NCI-H1092 treated with DMSO at 0.1 percent for 48 hours (cell line): ENCODE data around the gene GTPBP1.

Source experiments
- DNase-seq: peaks from one replicate; lab custom pipeline; 2025; lab: John Stamatoyannopoulos, UW

GTPBP1 gene

DNA sequence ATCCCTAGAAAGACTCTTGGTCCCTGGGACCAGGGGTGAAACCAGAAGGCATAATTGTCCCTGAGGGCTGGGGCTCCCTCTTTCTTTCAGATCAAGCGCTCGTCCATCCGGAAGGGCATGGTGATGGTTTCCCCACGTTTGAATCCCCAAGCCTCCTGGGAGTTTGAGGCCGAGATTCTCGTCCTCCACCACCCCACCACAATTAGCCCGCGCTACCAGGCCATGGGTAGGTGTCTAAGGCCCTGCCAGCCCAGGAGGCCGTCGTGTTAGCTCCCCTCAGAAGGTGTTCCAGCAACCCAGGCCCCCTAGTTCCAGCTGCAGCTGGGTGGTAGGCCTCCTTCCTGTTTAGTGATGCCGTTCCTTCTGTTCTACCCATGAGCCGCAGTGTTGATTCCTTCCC is 21.4 kb downstream of the GTPBP1 start:
- DNase-seq: no peak

DNA sequence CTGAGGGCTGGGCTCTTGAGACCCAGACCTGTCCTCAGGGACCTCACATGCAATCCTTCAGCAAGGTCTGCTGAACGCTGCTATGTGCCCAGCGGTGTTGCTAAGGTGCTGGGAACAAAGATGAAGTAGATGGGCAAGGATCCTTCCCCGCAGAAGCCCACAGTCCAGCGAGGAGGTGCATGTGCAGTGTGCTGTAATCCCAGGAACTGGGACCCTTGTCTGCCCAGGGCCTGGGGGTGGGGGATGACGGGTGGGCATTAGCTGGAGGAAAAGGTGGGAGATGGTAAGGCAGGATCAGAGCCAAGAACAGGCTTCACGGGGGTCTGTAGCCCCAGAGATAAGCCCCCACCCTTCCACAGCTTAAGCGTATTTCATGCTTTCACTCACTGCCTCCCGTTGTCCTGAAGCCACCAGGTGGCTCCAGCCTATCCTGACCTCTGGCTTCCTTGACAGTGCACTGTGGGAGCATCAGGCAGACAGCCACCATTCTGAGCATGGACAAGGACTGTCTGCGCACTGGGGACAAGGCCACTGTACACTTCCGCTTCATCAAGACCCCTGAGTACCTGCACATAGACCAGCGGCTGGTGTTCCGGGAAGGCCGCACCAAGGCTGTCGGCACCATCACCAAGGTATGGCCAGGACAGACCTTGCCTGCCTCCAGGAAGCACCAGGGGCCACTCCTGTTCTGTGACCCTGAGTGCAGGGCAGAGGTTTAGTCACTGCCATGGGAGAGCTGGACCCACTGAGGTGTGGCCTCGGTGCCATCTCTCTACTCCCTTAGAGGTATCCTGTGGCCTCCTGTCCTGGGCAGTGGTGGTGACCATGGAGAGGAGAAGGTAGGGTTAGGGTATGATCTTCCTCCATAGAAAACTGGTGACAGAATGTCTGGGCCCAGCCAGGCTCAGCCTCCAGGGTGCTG is 22.0 kb downstream of the GTPBP1 start:
- DNase-seq: no peak

DNA sequence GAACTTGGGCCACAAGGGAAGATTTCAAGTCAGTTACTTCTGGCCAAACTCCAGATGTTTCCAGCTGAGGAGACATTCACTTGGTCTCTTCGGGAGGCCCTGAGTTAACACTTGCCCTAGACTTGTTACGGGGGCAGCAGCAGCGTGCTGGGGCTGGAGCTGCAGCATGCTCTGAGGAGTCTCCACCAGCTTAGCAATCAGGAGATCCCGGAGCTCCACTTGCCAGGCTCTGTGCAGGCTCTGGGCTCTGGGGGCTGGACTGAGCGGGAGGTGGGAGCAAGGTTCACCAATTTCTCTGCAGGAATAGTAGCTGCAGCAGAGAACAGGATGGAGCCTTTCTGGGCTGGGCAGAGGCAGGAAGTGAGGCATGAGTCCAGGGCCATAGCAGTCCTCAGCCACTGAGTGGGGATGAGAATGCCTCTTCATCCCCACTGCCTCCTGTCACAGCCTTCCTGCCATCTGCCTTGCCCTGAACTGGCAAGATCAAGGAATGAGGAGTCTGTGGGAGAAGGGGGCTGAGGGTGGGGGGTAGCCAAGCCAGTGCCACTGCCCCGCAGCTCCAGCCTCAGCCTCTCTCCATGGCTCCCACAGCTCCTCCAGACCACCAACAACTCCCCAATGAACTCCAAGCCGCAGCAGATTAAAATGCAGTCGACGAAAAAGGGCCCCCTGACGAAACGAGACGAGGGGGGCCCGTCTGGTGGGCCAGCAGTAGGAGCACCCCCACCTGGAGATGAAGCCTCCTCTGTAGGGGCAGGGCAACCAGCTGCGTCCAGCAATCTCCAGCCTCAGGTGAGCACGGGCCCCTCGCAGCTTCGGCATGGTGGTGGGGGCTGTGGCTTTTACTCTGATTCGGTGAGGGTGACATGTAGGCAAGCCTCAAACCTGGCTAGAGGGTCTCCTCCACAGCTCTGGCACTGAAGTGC is 23.4 kb downstream of the GTPBP1 start:
- DNase-seq: no peak

DNA sequence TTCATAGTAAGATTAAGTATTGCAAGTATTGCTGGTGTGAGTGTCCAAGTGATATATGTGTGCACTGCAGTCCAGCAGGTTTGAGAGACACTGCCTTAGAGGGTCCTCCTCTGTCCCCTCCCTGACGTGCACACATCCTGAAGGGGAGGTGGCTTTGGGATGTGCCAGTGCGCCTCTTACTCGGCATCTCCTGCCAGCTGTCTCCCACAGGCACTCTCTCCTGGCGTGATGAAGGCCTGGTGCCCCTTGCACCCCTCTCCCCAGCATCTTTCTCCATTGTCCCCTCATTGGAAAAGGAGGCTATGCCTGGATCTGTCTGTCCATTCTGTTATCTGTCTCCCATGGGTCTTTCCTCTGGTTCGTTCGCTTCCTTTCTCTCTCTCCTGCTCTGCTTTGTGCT is 24.2 kb downstream of the GTPBP1 start:
- no peak for DNase-seq

DNA sequence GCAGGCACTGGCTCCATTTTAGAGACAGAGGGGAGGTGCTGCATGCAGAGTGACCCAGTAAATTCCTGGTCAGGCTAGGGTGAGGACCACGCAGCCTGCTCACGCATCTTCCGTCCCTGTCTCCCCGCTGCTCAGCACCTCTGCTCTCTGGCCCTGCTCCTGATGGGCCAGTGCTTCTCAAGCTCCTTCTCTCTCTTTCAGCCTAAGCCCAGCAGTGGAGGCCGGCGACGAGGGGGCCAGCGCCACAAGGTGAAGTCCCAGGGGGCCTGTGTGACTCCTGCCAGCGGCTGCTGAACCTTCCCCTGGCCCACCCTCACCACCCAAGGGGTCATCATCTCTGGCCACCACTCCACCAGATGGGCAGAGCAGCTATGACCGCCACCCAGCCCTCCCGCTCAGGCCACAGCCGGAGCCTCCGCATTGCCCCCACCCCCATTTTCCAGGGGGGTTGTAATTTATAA is 24.7 kb downstream of the GTPBP1 start:
- DNase-seq: no peak

DNA sequence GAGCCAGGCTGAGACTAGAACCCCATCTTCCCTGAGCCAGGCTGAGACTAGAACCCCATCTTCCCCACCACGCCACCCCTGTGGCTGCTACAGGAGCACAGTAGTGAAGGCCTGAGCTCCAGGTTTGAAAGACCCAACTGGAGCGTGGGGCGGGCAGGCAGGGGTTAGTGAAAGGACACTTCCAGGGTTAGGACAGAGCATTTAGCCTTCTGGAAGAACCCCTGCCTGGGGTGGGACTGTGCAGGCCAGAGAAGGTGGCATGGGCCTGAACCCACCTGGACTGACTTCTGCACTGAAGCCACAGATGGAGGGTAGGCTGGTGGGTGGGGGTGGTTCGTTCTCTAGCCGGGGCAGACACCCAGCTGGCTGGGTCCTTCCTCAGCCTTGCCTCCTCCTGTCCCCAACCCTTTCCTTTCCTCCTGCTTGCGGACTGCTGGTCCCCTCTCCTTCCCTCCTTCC is 26.0 kb downstream of the GTPBP1 start:
- no peak for DNase-seq

DNA sequence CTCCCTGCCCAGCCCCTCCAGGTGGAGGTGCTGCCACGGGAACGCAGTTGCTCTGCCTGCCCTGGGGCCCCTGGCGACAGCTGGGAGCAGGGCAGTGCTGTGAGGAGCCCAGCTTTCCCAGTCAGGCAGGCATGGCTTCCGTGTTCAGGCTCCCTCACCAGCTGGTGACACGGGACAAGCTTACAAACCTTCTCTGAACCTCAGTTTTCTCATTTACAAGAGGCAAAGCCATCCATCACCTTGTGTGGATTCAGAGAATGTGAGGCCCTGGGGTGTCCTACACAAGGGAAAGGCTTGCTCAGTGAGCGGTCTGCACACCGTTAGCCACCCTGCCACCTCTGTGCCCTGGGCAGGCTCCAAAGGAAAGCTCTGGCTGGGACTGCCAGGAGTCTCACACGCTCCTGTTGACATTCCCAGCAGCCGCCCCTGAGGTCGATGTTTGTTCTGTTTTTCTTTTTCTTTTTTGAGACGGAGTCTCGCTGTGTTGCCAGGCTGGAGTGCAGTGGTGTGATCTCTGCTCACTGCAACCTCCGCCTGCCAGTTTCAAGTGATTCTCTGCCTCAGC is 26.6 kb downstream of the GTPBP1 start:
- DNase-seq: peak; percentile 38

DNA sequence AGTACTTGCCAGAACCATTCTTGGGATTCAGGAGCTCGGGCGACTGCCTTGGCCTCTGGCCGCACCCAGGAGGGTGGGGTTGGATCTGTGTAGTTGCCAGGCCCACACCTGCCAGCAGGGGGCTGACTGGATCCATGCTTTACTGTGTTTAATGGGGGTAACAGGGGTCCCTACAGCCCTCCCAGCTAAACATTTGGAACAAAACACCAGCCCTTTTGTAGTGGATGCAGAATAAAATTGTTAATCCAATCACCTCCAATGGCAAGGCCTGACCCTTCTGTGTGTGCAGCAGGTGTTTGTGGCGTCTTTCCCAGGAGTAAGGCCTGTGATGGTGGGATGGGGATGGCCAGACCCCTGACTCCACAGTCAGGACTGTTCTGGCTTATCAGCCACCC is 27.6 kb downstream of the GTPBP1 start:
- DNase-seq: peak; percentile 68

DNA sequence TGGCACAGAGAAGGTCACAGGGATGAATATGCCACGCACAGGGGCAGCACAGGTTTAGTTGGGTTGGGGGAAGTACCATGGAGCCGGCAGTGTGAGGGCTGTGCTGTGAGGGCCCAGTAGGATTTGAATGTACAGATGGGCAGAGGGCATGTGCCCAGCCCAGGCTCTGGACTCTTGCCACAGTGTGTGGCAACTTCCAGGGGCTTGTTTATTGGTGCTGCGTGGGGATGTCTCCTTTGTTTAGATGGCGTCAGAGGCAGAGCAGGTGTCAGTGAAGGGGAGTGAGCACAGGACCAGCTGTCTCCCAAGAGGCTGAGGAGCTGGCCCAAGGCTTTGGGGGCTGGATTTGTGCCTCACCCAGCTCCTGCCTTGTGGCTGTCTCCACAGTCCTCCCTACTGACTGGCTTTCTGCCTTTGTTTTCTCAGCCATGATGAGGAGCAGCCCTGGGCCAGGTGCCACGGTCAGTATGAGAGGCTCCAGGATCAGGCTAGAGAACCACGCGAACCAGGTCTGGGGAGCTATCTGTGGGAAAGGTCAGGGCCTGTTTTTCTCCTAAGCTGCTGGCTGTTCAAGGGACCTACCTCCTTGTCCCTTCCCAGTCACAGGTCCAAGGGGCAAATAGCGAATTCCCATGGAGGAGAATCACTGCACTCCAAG is 28.1 kb downstream of the GTPBP1 start:
- peak; percentile 87 for DNase-seq

DNA sequence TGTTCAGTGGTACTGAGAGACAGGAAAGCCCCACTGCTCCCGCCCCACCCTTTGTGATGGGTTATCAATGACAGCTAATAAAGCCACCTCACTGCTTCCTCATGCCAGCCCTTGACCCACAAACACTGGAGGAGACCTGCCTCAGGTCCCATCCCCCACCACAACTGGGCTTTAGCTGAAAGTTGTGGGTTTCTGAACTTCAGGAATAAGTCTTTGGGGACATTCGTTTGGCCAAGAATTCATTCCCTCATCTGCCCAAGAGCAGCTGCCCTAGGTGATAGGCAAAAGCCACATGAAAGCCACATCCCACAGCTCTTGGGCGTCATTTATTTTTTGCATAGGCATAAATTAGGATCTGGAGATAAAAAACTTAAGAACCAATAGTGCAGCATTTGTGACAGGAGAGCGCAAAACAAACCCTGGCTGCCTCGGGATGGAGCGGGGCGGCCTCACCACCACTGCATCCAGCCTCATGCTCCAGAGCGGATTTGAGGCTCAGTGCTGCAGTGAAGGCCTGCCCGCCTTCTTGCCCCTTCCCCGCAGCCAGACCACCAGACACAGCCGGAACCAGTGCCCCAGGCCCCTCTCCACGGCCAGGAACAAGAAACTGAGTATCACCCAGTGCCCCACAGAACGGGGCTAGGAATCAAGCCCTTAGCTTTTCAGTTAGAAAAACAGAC is 28.8 kb downstream of the GTPBP1 start:
- no peak for DNase-seq

DNA sequence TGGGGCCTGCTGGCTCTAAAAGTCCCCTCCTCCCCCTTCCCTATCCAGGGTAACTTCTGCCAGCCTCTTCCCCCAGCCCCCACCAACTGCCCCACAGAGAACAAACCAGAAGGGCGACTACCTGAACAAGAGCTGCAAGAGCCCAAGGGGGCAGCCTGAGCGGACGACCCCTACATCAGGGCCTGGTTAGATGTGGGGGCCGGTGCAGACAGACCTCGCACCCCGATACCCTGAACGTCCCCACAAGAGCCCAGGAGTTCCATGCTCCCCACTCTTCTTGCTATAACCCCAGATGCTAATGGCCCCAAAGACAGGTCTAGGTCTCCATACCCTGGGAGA is 29.4 kb downstream of the GTPBP1 start:
- DNase-seq: no peak

DNA sequence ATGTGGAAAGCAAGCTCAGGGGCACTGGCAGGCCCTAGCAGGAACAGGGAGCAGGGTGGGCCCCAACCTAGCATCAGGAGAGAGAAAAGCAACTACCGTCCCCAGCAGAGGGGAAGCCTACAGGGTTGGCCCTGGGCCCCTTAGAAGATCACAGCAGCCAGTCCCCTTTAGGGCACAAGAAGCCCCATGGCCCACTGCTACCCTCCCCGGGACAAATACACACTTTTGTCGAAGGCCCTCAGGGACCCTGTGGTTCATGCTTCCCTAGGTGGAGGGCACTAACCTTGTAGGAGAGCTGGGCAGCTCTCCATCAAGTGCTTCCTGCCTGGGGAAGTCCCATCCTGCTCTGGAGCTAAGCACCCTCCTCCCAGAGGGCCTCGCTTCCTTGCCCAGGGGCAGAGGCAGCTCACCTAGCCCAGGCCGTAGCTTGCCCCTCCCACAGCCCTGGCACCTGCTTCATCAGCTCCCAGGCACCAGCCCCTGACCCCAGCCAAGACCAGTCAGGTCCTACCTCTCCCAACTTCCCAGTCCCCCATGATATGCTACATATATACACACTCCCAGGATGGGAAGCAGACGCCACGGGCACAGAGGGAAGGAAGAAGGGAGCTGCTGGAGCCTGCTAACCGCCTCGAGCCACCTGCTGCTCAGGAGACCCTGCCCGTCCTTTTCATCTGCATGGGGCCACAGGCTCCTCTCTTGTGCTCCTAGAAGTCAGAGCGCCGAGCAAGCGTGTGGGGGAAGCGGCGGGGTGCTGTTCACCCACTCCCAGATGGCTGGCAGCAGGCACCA is 29.9 kb downstream of the GTPBP1 start:
- DNase-seq: no peak

DNA sequence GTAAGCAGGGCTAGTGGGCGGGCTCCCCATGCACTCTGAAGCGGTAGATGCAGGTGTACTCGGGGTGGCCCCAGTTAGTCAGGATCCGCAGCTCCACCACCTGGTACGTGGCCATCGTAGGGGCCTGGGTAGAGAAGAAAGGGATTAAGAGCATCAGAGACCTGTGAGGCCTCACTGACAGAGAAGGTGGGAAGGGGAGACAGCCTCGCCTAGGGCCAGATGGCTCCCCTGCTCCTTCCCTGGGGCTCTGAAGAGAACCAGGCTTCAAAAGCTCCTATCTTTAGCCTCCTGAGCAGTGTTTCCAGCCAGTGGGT is 30.5 kb downstream of the GTPBP1 start:
- DNase-seq: no peak

DNA sequence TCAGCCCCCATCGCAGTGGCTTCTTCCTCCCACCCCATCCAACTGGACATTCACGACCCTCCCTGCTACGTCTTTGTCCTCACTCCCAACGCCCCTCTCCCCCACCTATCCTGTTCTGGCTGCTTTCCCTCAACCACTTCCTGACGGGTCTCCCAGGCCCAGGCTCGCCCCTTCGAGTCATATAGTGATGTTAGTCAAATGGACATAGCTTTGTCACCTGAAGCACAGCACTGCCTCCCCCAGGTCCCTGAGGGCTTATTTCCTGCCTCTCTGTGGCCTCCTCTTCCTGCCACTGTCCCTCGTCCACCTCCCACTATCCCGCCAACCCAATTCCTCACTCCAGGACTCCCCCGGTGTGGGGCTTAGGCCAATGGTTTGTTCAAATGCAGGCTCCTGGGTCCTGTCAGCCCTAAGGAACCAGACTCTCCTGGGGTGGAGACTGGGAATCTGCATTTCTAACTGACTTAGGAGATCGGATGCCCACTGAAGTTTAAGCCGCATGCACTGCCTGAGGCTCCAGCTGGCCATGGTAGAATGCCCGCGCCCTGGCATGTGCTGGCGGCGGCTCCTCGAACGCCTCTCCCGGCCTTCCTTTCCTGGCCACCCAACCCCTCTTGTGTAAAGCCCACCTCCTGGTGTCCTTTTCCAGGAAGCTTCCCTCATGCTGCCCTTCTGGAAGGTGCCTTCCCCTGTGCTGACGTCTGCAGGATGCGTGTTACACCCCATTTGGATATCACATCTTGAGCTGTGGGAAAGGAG is 31.7 kb downstream of the GTPBP1 start:
- DNase-seq: no peak

DNA sequence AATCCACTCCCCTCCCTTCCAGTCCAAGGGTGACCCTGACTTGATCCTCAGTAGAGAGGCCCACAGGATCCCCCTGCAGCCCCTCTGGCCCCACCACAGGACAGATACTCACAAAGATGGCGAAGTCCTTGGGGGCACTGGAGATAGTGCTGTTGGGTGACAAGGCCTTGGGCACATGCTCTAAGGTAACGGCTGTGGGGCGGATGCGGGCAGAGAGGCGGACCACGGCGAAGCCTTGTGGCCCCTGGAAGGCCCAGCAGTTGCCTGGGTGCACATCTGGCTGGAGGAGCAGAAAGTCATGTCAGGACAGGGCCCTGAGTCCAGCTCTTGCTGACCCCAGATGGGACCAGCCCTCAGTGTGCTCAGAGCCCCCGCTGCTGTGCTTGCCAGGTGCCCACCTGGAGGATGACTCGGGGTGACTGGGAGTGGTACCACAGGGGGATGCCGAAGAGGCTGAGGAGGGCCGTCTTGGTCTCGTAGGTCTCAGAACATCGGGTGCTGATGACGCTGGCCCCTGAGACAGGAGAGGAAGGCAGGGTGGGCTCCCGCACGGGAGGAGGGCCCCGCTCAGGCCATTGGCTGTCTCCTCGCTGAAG is 32.8 kb downstream of the GTPBP1 start:
- DNase-seq: no peak

DNA sequence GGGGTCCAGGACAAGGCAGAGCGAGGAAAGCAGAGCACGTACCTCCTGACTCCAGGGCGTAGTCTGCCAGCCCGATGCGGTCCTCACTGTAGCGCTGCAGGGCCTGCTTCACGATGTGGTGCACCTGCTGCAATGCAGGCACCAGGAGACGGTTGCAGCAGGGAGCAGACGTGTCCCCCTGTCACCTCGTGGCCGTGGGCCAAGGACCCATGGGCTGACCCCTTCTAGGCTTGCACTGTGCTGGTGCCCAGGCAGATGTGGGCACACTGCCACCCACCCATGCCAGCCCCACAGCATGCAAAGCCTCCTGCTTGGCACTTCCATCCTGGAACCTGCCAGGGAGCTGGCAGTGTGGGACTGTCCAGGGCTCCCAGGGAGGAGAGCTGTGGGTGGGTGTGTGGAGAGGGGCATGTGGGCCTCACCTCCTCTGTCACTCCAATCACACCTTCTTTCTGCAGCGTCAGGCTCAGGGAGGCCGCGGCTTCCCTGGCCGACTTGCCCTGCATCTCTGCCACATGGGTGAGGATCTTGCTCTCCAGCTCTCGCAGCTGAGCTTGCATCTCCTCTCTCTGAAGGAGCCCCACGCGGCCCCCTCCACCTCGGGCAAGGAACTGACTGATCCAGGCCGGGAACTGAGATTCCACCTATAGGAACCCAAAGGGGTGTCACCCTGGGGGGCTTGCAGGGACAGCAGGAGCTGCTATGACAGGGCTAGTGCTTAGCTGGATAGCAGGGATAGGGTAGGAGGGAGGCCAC is 33.7 kb downstream of the GTPBP1 start:
- no peak for DNase-seq

DNA sequence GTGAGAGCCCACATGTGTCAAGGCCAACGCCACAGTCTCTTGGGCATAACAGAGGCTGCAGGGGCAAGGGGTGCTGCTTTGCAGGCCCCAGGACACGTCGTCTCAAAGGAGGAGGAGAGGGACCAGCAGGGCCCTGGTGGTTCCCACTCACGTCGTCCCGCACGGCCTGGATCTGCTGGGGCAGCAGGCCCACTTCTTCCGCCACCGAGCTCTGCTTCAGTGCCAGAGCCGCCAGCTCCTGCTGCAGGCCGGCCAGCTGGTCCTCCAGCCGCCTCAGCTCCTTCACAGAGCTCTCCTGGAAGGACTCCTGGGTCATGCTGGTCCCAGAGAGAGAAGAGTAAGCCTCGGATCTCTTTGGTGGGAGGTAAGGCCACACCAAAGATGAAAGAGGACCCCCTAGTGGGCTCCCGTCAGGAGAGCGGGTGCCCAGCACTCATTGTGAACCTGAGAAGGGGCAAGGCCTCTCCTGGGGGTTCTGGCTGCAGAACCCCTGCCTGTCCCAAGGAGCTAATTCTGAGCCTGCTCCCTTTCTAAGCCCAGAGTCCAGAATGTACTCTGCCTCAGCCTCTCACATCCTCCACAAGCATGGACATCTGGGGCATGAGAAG is 34.5 kb downstream of the GTPBP1 start:
- no peak for DNase-seq

DNA sequence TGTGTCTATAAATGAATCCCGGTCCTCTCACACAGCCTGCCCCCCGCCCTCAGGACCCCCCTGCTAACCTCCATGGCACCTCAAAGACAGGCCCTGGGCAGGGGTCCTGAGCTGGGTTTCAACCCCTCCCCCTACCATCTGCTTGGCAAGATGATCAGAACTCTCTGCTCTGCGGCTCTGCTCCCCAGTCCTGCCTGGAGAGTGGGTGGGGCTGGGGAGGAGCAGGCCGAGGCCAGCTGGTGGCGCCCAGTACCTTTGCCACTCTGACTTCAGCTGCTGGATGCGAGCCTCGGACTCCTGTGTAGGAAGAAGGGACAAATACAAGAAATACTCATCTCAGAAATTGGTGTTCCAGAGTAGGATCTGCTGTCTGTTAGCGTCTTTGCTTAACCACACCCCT is 35.0 kb downstream of the GTPBP1 start:
- DNase-seq: no peak
